NOMO-1 treated with DMSO at 0.1 percent for 48 hours (cell line): ENCODE measurements around the gene CGB2.
A peak's percentile ranks its signal among the peaks of the same experiment; 100 is the strongest.
"Not testable (repeated sequence)": the region's sequence is repeated elsewhere in the genome, so short reads cannot be mapped to it uniquely, and the experiment has no call there.

Experiments used
- DNase-seq: peaks from one replicate; lab custom pipeline; 2025; ENCODE audit not compliant: unreplicated experiment; lab: John Stamatoyannopoulos, UW

Gene CGB2

GRCh38 chr19:49009828-49010227 lies 21.9 kb upstream of the CGB2 start:
- no peak for DNase-seq

DNA sequence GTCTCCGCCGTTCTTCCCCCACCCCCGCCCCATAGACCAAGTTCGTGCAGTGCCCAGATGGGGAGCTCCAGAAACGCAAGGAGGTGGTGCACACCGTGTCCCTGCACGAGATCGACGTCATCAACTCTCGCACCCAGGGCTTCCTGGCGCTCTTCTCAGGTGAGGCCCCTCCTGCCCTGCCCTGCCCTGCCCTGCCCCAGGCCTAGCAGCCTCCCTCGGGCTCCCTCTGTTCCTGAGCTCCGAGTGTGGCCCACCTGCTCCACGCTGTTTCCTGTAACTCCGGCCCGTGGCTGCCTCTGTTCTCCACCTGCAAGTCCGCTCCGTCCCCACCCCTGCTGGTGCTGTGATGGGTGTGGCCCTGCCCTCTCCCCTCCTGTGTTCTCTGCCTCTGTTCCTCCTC lies 21.2 kb upstream of the CGB2 start:
- no peak for DNase-seq

DNA sequence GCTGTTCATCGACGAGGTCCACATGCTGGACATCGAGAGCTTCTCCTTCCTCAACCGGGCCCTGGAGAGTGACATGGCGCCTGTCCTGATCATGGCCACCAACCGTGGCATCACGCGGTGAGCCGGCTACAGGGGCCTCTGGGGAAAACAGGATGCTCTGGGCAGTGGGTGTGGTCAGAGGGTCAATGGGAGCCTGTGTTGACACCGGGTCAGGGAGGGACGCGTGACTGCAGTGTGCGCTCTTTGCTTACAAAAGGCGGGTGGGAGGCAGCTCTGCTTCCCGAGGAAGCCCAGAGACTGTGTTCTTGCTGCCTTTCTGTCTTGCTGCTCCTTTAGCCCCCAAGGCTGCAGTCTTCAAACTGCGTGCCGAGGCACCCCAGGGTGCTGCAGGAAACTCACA lies 20.5 kb upstream of the CGB2 start:
- no peak for DNase-seq

- DNase-seq = no peak
Measured at GRCh38 chr19:49014123-49014869, 17.4 kb upstream of the CGB2 start.

DNA sequence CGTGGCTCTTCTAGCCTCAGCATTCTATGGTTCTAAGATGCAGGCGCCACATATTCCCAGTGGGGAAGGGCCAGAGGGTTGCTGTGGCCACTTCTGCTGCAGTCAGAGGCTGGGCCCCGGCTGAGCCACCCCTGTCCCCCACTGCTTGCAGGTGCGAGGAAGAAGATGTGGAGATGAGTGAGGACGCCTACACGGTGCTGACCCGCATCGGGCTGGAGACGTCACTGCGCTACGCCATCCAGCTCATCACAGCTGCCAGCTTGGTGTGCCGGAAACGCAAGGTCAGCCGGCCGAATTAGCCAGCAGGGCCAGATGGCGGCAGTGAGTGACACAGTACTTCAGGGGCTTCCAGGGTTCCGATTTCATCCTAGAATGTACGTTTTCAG lies 16.8 kb upstream of the CGB2 start:
- DNase-seq = no peak

DNA sequence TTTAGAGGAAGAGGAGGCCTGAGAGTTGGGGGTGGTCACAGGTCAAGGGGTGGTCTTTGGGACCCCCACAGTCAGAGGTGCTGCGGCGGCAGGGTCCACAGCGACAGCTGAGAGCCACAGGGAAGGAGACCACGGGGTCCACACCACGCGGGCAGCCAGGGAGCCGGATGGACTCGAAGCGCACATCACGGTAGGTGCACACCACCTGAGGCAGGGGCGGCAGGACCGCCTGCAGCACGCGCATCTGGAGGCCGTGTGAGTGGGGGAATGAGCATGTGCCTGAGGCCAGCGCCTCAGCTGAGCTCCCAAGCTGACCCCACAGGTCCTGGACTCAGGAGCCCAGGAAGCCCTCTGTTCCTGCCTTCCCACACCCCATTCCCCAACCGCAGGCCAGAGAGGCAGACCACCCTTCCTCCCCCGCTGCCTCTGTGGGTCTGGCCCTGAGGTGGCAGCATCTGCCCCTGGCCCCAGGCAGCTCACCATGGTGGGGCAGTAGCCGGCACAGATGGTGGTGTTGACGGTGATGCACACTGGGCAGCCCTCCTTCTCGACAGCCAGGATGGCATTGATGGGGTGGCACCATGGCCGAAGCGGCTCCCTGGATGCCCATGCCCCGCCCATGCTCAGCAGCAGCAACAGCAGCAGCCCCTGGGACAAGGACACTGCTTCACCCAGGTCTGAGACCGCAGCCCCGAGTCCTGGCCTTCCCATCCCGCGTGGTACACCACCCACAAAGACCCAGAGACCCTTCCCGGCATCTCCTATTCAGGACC lies 15.4 kb upstream of the CGB2 start:
- no peak for DNase-seq

- DNase-seq = no peak
Measured at GRCh38 chr19:49017041-49017665, 14.5 kb upstream of the CGB2 start, which contains the start of gene LHB. Gene LHB (minus strand): TSS chr19:49017091. CDS start chr19:49017081, 10 bp downstream.

- DNase-seq = peak; percentile 59
Measured at GRCh38 chr19:49017666-49018351, 13.9 kb upstream of the CGB2 start.

GRCh38 chr19:49018388-49019241 lies 13.1 kb upstream of the CGB2 start:
- not testable (repeated sequence) for DNase-seq

GRCh38 chr19:49019242-49019932 lies 12.3 kb upstream of the CGB2 start:
- peak; percentile 13 for DNase-seq

- DNase-seq = no peak
Measured at GRCh38 chr19:49020342-49020741, 11.3 kb upstream of the CGB2 start.

DNA sequence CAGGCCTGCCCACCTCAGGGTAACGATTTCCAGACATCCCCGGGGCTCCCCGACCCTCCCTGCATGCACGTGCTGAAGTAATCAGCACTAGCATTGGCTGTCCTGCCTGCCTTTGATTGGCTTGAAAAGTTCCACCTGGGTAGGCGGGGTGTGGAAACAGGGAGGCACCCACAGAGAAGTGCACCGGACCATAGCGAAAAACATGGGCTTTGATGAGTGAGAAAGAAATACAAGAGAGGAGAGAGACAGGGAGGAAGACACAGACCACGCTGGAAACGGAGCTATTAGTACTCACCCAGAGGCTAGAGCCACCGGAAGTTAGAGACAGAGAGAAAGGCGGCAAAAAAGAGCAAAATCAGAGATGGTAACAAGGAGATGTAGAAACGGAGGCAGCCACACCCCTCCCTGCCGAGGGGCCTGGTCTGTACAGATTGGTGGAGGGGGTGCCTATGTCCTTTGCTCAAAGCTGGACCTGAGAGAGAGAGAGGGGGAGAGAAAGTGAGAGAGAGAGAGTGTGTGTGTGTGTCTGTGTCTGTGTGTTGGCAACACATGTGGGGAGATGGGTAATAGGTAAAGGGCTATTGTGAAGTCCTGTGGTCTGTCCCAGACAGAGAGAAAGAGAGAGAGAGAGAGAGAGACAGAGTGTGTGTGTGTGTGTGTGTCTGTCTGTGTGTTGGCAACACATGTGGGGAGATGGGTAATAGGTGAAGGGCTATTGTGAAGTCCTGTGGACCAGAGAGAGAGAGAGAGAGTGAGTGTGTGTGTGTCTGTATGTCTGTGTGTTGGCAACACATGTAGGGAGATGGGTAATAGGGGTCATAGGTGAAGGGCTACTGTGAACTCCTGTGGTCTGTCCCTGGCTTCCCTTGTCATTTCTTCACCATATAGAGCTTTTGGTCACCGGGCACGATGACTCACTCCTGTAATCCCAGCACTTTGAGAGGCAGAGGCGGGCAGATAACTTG lies 10.5 kb upstream of the CGB2 start:
- peak; percentile 29 for DNase-seq

- DNase-seq = no peak
Measured at GRCh38 chr19:49022116-49022515, 9.6 kb upstream of the CGB2 start.

GRCh38 chr19:49024233-49024632 lies 7.5 kb upstream of the CGB2 start, which contains the start of gene CGB3:
Gene CGB3 (minus strand): TSS chr19:49024333. CDS start chr19:49023971, 362 bp downstream.
- not testable (repeated sequence) for DNase-seq

- not testable (repeated sequence) for DNase-seq
Measured at GRCh38 chr19:49025088-49025487, 6.6 kb upstream of the CGB2 start.

- DNase-seq = not testable (repeated sequence)
Measured at GRCh38 chr19:49025599-49025998, 6.1 kb upstream of the CGB2 start.

DNA sequence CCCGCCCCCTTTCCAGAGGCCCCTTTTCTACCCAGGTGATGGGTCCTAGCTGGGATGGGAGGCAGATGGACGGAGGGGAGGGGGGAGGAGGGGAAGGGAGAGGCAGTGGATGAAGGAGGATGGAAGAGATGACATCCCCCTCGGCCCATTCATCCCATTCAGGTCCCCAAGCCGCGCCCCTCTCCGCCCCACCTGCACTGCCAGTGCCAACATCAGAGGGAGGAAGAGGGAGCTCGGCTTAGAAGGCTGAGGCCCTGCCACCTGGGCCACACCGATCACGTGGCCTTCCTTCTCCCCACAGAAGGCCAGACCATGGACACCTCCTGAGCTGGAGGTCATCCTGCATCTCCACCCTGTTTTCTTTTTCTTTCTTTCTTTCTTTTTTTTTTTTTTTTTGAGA lies 3.0 kb upstream of the CGB2 start:
- not testable (repeated sequence) for DNase-seq

- not testable (repeated sequence) for DNase-seq
Measured at GRCh38 chr19:49029749-49030148, 1.9 kb upstream of the CGB2 start.
